ENCODE measurements around the gene EPS8L3.
A peak's percentile ranks its signal among the peaks of the same experiment; 100 is the strongest.
"Not testable (repeated sequence)": the region's sequence is repeated elsewhere in the genome, so short reads cannot be mapped to it uniquely, and the experiment has no call there.

Gene EPS8L3

DNA sequence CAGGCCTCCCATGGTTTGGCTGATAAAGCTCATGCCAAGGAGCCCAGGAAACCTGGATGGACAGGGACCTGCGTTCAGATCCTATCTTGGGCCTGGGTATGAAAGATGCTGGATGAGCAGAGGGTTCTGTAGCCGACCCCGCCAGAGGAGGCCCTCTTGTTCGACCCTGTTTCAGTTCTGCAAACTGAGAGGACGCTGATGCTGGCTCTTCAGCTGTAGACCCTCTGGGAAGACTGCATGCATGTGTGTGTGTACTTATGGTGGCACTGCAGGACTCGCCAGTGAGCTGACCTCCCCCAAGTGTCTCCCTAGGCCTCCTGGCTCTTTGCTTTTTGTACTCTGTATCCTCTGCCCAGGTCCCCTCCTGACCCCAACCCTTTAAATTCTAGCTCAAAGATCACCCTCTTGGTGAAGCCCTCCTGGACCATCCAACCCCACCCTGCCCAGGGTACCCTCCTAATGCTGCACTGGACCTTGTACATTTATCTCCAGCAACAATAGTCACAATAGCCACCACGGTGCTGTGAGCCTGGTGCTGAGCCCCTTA lies 1.6 kb downstream of the EPS8L3 start:
- DNase-seq: no peak

DNA sequence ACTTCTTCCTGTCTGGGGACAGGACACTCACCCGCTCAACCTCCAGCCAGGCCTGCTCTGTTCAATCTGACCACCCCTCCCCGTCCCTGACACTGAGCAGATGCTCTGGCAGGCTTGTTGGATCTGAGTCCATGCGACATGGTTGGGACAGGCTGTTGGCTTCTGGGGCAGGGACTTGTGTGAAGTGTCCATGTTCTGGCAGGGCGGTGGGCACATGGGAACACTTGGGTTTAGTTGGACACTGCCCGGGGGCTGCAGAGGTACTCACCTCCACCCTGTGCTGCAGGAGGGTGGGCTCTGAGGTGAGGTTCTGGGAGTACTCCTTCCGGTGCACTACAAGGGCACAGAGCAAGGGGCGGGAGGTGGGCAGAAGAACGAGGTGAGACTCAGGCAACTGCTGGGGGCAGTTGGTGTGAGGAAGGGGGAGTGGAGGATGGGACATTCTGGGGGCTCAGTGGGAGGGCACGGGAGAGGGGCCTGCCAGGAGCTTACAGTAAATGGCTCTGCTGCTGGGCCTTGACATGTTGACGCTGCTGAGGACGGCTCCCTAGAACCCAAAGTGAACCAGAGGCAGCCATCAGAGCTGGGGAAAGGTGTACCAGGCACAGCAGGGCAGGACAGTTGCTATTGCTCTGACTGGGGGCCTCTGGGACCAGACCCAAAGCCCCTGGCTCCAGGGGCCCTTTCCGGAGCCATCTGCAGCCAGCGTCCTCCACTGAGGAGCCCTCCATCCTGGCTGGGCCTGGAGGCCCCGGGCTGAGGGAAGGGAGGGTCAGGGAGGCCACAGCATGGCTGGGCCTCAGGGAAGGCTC lies 2.3 kb downstream of the EPS8L3 start:
- no peak for DNase-seq

DNA sequence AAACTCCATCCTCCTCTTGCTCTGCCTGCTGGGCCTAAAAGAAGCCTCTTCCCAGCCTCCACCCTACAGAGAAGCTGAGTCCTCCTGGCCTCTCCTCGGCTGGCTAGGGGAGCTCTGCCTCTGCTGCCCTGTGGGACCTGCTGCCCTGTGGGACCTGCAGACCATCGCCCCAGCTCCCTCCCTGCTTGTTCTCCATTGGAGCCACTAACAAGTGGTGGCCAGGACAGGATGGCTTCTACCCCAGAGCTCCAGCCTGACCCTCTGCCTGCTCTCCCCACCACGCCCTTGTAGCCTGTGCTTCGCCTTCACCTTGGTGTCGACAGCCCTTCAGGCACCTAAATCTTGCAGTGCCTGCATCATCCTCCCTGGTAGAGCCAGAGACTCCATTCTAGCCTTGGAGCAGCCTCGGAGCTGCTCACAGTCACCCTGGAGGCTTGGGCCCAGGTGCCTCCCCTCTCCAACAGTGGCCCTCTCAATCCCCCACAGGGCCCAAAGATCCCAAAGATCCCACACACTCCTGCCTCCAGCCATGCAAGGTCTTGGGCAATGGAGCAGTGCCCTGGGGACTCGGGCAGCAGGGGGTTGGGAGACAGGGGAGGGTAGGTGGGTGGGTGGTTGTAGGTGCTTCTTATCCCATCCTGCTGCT lies 3.0 kb downstream of the EPS8L3 start:
- no peak for DNase-seq

DNA sequence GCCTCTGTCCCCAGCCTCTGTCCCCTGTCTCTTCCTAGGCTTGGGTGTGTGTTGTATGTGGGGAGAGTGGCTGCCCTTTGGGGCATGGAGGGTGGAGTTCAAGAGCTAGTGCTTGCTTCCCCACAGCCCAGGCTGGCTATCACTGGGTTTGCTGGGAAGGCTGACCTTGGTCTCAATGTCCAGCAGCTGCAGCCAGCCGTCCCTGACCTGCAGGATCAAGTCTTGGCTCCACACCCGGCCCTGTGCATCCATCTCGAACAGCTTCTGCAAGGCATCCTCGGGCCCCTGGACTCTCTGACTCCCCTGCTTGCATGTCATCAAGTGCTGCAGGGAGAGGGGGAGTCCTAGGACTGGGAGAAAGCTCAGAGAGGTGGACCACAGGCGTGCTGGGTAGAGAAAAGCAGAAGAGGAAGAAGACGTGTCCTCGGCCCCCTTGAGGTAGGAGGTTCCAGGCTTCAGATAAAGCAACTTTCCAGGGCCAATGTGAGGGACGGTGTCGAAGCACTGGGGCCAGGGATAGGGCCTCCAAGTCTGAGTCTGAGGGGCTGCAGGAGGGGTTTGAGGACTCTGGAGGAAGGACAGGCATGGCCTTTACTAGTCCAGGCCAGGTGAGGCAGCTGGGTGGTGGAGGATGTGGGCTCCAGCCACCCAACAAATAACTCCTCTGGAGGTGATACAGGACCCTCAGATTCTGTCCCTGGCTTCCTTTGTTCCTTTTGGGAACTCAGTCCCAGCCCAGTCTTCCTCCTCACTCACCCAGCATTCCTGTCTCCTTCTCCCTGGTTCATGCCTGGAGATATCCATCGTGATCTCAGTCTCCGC lies 4.0 kb downstream of the EPS8L3 start:
- DNase-seq: no peak

DNA sequence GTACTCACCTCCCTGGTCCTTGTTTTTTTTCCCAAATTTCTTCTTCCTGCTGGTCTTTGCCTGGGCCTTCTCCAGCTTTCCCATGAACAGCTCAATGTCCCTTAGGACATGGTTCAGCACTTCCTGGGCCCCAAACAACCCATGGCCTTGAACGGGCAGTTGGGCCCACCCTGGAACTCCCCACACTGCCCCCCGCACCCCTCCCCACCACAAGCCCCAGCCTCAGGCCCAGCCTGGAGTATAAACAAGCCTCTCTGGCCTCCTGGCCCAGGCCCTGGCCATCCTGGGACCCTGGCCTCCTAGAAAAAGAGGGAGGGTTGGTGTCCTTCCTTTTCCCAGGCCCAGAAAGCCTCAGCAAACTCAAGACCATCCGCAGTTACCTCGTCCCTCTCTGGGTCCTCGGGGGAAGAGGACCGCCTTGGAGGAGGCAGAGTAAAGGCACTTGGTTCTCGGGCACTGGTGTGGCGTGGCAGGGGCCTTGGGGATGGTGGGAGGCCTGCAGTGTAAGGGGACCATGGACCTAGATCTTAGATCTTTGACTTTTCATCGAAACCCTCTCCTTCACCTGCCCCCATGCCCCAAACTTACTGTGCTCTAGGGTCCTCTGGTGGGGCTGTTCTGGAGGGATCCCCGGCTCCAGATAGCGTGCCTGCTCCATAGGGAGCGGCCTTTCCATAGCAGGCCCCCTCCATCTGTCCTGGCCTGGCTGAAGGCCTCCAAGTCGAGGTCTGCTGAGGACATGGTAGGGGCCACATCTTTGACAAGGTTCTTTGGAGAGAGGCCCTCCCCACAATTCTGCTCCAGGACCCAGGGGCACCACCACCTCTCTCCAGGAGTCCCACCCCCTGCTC lies 5.6 kb downstream of the EPS8L3 start:
- DNase-seq: no peak

DNA sequence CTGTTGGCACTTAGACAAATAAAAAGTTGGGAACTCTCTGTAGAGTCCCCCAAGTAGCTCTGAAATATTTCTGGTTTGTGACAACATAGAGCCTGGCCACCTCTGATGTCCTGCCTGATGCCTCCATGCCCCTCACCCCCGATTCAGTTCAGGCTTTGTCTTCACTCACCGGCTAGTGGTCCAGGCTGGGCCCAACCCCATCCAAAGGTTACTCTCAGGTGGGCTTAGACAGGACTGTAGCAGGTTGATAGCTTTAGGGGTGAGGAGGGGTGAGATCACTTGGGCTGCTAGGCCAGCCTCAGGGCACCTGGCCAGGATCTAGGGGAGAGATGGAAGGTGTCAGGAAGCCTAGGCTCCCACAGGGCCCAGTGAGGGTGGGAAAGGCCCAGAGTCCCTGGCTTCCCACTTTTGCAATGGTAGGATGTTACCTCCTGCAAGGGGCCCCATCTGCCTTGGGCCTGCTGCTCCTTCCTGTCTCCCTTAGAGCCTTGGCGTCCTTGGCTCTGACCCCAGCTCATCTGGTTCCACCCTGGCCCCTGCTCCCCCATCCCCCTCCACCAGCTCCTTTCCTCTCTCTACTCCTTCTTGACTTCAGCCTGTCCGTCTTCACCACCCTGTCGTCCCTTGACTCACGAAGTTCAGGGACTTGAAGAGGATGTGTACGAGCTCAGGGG lies 6.7 kb downstream of the EPS8L3 start:
- no peak for DNase-seq

DNA sequence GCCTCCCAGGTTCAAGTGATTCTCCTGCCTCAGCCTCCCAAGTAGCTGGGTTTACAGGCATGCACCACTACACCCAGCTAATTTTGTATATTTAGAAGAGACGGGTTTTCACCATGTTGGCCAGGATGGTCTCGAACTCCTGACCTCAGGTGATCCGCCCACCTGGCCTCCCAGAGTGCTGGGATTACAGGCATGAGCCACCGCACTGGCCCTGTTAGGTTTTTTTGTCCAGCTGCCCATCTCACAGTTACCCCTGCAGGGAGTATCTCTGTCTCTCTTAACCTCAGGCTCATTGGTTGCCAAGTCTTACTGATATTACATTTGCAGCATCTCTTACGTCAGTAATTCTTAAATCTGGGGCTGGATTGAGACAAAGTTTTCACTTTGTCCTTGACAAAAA lies 7.4 kb downstream of the EPS8L3 start:
- DNase-seq: not testable (repeated sequence)

DNA sequence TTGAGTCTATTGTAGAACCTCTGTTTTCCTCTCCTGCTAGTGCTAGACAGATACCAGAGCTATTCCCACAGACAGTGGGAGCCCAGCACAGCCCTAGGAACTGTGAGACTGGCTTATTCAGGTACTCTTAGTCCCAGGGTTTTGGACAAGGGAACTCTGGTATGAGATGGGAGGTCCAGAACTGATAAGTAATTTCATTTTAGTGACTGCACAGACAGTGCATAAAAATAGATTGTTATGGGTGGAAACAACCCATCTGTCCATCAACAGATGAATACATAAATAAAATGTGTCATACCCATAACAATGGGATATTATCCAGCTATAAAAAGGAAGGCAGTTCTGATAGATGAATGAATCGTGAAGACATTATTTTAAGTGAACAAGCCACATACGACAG lies 9.0 kb downstream of the EPS8L3 start:
- no peak for DNase-seq

DNA sequence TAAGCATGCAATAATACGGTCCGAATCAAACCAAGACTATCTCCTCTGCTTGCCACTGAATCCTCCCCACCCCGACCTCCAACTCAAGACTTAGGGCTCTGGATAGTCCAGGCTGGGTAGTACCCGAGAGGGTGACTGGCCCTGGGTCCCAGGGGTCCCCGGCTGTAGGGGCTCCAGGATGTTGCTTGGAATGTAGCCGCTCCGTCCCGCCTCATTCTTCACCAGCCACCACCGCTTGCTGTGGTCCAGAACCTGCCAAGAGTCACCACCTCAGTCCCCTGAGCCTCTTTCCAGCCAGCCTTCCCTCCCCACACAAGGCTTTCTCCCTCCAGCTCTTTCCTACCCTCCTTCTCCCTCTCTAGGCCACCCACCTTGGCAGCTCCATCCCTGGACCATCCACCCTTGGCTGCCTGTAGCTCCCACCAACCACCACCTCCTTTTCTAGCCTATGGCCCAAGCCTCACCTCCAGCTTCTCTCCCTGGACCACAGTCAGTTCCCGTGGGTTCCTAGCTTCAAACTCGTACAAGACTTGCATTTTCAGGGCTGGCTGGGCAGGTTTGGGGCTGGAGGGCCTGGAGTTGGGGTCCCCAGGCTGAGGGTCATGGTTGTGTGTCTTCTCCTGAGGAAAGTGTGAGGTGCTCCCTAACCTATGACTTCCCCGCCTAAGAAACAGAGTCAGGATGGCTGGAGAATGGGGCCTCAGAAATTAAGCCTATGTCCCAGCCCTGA lies 12.0 kb downstream of the EPS8L3 start:
- peak in 1 of 2 donors; percentile 13 for DNase-seq

DNA sequence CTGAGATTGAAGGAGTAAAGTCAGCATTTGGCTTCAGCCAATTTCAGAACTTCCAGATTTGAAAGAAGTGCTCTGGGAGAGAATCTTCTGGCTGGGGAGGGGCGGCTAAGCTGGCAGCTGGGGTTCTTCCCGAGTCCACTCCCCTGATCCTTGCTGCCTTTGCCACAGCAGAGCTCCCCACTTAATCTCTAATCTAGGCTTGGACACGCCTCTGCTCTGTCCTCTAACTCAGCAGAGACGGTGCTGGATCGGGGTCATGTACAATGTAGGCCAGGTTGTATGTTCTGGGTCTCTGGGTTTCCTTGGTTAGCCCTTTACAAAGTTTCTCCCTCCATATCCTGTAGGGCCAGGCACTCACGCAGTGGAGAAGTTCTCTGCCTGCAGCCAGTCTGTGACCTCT lies 12.8 kb downstream of the EPS8L3 start:
- DNase-seq: no peak

DNA sequence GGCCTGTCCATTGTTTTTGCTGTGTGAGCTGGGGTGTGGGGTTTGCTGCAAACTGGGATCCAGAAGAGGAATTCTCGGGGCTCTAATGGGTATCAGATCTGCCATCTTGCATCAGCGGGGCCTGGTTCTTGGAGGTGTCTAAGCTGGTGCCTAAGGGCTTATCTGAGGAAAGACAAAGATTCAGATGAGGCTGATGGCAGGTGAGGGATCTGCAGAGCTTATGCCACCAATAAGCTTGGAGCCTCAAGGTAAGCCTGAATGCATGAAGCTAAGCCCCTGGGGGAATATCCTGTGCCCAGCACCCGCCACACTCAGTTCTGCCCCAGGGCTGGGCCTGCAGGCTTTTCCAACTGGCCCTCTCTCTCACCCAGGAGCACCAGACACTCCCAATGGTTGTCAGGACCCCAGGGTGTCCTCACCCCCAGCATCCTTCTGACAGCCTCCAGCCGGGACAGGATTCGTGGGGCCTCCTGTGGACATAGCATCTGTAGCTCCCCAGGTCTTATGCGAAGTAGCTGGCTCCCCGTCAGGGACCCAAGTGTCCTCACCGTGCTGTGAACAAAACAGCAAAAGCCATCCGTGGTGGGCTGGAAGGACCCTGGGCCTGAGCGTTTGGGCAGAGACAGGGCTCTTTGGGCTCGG lies 13.4 kb downstream of the EPS8L3 start:
- no peak for DNase-seq

DNA sequence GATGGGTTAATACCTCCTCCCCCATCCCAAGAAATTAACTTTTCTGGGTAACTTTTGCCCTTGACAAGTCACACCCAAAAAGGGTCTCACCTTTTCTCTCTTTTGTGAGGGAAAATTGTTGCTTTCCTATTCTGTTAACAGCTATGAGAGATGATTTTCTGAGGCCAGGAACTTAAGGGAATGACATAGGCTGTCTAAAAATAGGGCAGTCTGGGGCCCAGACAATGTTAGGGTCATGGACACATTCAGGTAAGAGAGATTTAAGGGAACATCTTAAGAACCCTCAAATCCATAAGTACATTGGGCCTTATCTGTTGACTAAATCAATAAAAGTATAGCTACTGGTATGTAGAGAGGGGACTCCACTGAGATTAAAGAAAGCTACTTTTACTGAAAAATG lies 14.5 kb downstream of the EPS8L3 start:
- DNase-seq: no peak

DNA sequence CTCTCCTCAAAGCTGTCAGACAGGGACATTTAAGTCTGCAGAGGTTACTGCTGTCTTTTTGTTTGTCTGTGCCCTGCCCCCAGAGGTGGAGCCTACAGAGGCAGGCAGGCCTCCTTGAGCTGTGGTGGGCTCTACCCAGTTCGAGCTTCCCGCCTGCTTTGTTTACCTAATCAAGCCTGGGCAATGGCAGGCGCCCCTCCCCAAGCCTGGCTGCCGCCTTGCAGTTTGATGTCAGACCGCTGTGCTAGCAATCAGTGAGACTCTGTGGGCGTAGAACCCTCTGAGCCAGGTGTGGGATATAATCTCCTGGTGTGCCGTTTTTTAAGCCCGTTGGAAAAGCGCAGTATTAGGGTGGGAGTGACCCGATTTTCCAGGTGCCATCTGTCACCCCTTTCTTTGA lies 15.4 kb downstream of the EPS8L3 start:
- not testable (repeated sequence) for DNase-seq

DNA sequence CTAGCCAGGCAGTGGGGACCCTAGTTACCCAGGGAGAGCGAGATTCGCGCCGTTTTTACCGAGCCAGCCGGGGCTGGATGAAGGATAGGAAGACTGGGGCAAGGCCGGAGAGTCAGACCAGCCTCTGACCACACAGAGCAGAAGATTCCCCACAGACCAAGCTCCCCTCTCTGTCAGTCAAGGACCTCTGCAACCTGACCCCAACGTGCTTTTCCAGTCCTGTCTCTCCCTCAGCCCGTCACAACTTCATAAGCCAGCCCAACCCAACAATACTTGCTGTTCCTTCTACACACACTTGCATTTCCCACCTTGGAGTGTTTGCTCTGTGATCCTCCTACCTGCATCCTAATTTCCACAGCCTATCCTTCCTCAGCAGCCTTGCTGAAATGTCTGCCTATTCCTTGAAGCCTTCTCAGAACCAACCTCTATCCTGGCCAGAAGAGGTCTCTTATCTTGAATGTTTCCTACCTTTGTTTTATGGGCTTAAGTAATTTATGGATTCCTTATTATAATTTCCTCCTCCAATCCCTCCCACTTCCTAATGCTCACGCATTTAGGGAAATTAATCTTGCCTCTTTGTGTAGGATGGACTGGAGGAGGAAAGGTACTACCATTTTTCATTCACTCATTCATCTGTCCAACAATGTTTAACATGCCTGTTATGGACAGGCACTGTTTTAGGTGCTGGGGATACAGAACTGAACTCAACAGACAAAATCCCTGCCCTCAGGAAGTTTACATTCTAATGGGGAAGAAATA lies 22.9 kb downstream of the EPS8L3 start, which contains the start of gene GSTM3:
Gene GSTM3, minus strand, starts transcription at position 424 of the 759 bp plus-strand sequence. CDS start 751 bp downstream, outside the sequence.
- no peak for DNase-seq

DNA sequence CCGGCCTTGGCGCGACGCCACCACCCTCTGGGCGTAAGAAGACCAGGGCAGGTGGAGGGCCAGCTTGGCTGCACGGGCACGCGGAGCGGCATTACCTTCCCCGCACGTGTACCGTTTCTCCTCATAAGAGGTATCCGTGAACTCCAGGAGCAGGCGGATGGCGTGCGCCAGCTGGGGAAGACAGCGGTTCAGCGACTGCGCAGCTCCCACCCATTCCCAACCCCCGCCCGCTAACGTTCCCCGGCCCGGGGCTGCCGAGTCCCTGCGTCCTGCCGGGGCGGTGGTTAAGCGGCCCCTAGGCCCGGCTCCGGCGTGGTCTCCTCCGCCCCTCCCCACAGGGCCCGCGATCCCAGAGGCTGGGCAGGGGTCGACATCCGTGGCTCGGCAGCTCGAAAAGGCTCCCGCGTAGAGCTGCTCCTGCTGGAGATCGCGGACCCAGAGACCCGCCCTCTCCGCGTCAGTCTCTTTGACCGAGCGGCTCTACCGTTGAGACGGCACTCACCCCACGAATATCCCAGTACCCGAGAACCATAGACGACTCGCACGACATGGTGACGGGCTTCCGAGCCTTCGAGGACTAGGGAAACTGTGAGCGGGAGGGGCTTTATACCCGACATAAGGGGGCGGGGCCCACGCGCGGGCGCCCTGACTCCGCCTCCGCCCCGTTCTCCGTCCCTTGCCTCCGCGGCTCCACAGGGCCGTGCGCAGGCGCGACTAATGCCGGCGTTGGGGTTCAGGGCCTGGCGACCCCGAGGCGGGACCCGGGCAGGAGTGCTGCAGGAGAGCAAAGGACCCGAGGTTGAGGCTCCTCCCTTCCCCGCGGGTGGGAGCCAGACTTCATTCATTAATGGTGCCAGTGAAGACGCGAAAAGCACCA lies 23.7 kb downstream of the EPS8L3 start:
- DNase-seq: peak; percentile 82 to 87

DNA sequence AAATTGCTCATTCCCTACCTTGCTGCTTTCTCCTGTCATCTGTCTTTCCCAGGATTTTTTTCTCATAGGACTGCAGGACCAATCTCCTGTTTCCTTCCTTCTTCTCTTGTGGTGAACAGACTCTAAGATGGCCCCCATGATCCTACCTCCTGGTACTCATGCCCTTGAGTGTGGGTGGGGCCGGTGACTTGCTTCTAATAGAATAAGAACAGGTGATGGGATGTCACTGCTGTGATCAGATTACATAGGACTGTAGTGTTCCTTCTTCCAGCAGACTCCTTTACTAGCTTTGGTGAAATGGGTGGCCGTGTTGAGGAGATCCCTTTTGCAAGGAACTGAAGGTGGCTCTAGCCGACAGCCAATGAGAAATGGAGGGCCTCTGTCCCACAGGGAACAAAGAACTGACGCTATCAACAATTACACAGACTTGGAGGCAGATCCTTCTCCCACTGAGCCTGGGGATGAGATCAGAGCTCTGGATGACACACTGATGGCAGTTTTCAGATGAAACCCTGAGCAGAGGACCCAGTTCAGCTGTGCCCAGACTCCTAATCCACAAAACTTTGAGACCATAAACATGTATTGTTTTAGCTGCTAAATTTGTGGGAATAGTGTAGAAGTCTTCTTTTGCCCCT lies 30.4 kb downstream of the EPS8L3 start:
- DNase-seq: no peak

DNA sequence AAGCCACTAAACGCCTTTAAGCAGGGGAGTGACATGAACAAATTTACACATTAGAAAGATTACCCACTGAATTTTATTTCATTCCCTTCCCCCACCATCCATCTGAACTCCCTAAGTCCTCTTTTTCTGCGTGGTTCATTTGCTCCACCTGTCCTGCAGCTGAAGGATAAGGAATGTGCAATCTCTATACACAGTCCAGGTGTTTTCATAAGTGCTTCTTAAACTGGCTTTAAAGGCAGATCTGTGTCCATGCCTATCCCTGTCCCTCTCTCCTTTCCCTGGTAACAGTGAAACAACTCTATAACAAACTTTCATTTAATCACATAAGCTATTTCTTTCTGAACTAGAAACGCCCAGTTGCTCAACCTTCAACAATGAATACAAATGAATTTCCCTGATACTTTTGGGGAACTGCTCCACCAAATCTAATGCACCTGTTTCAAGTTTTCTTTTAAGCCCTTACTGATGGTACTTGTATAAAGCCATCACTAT lies 31.3 kb downstream of the EPS8L3 start:
- DNase-seq: no peak

DNA sequence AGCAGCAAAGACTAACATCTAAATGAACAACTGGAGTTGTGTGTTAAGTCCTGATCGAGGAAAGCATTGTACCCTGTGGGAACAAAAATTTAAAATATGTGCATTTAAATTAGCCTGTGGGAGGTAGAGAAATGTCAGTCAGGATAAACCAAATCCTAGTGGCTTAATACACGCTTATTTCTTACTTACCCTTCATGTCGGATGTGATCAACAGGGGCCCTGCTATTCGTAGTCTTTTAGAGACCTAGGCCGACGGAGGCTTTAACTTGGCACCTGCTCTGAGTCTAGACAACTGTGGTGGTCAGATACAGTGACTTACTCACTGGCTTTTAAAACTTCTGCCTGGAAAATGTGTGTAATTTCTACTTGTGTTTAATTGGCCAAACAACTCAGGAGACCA lies 33.1 kb downstream of the EPS8L3 start:
- no peak for DNase-seq

Measured in stimulated activated CD4-positive, alpha-beta T cell treated with anti-CD3 and anti-CD28 coated beads, Interleukin-2, amount 100 ng/mL, for 24 hours (primary cell).